PC-3 (cell line): Measurements from ENCODE around the gene MLEC. TPM values are rescaled to one million over a fixed set of nuclear protein-coding genes. Genes with fewer than 3 reads are reported as not detected.

Experiments
- ATAC-seq: fragments of 200-7000 bp; cut with Tn5 transposase; 2 replicates; pipeline ENCODE4 v1.9.1; 2020; ENCODE audit warnings: mild to moderate bottlenecking, moderate library complexity
- BruUV-seq: library from RNA; stranded (reverse); fragments of 400-500 nt; replicated peaks from 2 replicates; lab custom pipeline; 2021; lab: Mats Ljungman, UMichigan
- CTCF ChIA-PET: fragments of 300-600 bp; sonication (Branson Sonifier 250); formaldehyde crosslinking; loops from one replicate; lab custom pipeline; 2022; ENCODE audit warnings: antibody characterized with exemption; lab: Charles Lee
- POLR2A ChIA-PET: fragments of 300-600 bp; sonication (Branson Sonifier 250); formaldehyde crosslinking; loops from one replicate; lab custom pipeline; 2022; ENCODE audit warnings: antibody characterized with exemption; ENCODE audit not compliant: unreplicated experiment; lab: Charles Lee
- DNase-seq: peaks from one replicate; pipeline ENCODE4 v3.0.0-alpha.2; 2015
- H2AFZ ChIP-seq: fragments of 300-600 bp; sonication (generic); 2 replicates; pipeline ENCODE4 v1.6.0; 2016; ENCODE audit warnings: antibody characterized with exemption, low read length
- H3F3A ChIP-seq: fragments of 300-600 bp; sonication (generic); one replicate; pipeline ENCODE4 v1.6.0; 2017; ENCODE audit warnings: antibody characterized with exemption, low read length, control low read depth, mild to moderate bottlenecking; ENCODE audit not compliant: unreplicated experiment
- H3K27ac ChIP-seq: fragments of 300-600 bp; sonication (generic); 2 replicates; pipeline ENCODE4 v1.5.1; 2016; ENCODE audit warnings: mild to moderate bottlenecking, low read length
- H3K27me3 ChIP-seq: fragments of 300-600 bp; sonication (generic); 2 replicates; pipeline ENCODE4 v1.6.1; 2016; ENCODE audit warnings: low read length, mixed read lengths
- H3K36me3 ChIP-seq: fragments of 300-600 bp; sonication (generic); 2 replicates; pipeline ENCODE4 v1.6.1; 2016; ENCODE audit warnings: low read depth, mixed run types, low read length, mixed read lengths
- H3K4me1 ChIP-seq: fragments of 300-600 bp; sonication (generic); 2 replicates; pipeline ENCODE4 v1.5.1; 2016; ENCODE audit warnings: low read length; ENCODE audit not compliant: insufficient read depth
- H3K4me2 ChIP-seq: fragments of 300-600 bp; sonication (generic); 2 replicates; pipeline ENCODE4 v1.6.0; 2016; ENCODE audit warnings: low read length
- H3K4me3 ChIP-seq: fragments of 300-600 bp; sonication (generic); 2 replicates; pipeline ENCODE4 v1.5.1; 2016; ENCODE audit warnings: mild to moderate bottlenecking, low read length, mixed read lengths
- H3K79me2 ChIP-seq: fragments of 300-600 bp; sonication (generic); 2 replicates; pipeline ENCODE4 v1.6.1; 2017; ENCODE audit warnings: low read length, mixed read lengths
- H3K9ac ChIP-seq: fragments of 300-600 bp; sonication (generic); 2 replicates; pipeline ENCODE4 v1.6.0; 2016; ENCODE audit warnings: mild to moderate bottlenecking, low read length
- H3K9me2 ChIP-seq: fragments of 300-600 bp; sonication (generic); replicated peaks from 2 replicates; pipeline ENCODE4 v1.6.1; 2016; ENCODE audit warnings: mixed run types, low read length, mixed read lengths
- H3K9me3 ChIP-seq: fragments of 300-600 bp; sonication (generic); 2 replicates; pipeline ENCODE4 v1.6.1; 2016; ENCODE audit warnings: low read length, mixed read lengths
- H4K20me1 ChIP-seq: fragments of 300-600 bp; sonication (generic); 2 replicates; pipeline ENCODE4 v1.6.1; 2016; ENCODE audit warnings: low read length, mixed read lengths
- CTCF ChIP-seq: fragments of 300-600 bp; sonication (generic); conservative IDR thresholded peaks from 2 replicates; pipeline ENCODE4 v1.5.1; 2017; ENCODE audit warnings: antibody characterized with exemption, low read depth, mild to moderate bottlenecking, low read length
- EZH2 ChIP-seq: fragments of 300-600 bp; sonication (generic); IDR thresholded peaks from one replicate; pipeline ENCODE4 v1.6.1; 2017; ENCODE audit warnings: antibody characterized with exemption, mild to moderate bottlenecking, low read length; ENCODE audit not compliant: unreplicated experiment
- EZH2phosphoT487 ChIP-seq: fragments of 300-600 bp; sonication (generic); IDR thresholded peaks from 2 replicates; pipeline ENCODE4 v1.6.1; 2018; ENCODE audit warnings: mild to moderate bottlenecking, antibody characterized with exemption, low read length, borderline replicate concordance
- intact Hi-C: fragments of 100-400 bp; cut with micrococcal nuclease; formaldehyde crosslinking; loops from 2 replicates; pipeline ENCODE4 v1.9.0; 2023
- total RNA-seq: library from RNA; depleted of rRNA; stranded (reverse); fragments of >200 nt; gene quantifications from 2 replicates; pipeline ENCODE4 v1.2.3, GENCODE V29; 2014

The MLEC gene
- total RNA-seq, 1 experiment from 2014 or later, result 158 TPM

- Histone ChIP-seq H3K4me1 (no peaks in the 10 kb centered on the region), H3F3A (no peaks in the 10 kb centered on the region), H3K79me2 (no peaks in the 10 kb centered on the region), H3K9me2 (no peaks in the 10 kb centered on the region), H2AFZ (no peak overlapping the region), H3K27me3 (0 out of 2 replicates have a peak, but pooled peaks cover 3% of the 10 kb centered on the region), H3K4me2 (no peak overlapping the region), H3K9ac (no peak overlapping the region), H3K9me3 (no peaks in the 10 kb centered on the region), H3K36me3 (no peaks in the 10 kb centered on the region), H3K4me3 (no peak overlapping the region), H4K20me1 (no peaks in the 10 kb centered on the region), H3K27ac (no peak overlapping the region)
- intact Hi-C loops, result no loop called here
- ChIA-PET POLR2A (no interaction called here), CTCF (no interaction called here)
- no TSS peak for BruUV-seq
- TF ChIP-seq EZH2phosphoT487, result no peak
- no peak for TF ChIP-seq EZH2
- ATAC-seq, result no peak
- no peak for DNase-seq
Observed at GRCh38 chr12:120656008-120656407, 30.9 kb upstream of the MLEC start.

GRCh38 chr12:120658286-120659150 is 28.4 kb upstream of the MLEC start:
- Histone ChIP-seq H3K9me2 (no peaks in the 10 kb centered on the region), H3K4me2 (no peak overlapping the region), H4K20me1 (no peaks in the 10 kb centered on the region), H3K4me3 (no peak overlapping the region), H3K9me3 (no peaks in the 10 kb centered on the region), H2AFZ (no peak overlapping the region), H3K36me3 (no peaks in the 10 kb centered on the region), H3K9ac (no peak overlapping the region), H3K4me1 (no peaks in the 10 kb centered on the region), H3K27me3 (peaks cover 14% of the 10 kb centered on the region; the same call in 1 of the 2 replicates), H3K79me2 (no peaks in the 10 kb centered on the region), H3F3A (no peaks in the 10 kb centered on the region), H3K27ac (no peak overlapping the region)
- CTCF ChIA-PET, result no interaction called here
- BruUV-seq, result no TSS peak
- DNase-seq (no peak), ATAC-seq (no peak)
- no peak for TF ChIP-seq EZH2phosphoT487
- TF ChIP-seq CTCF, result no peak
- no peak for TF ChIP-seq EZH2
- intact Hi-C loops, result no loop called here
- POLR2A ChIA-PET, result interaction anchor here (0.5 kb wide), 2 partner anchors 295 to 766 kb away, joined by 3 to 8 read pairs; no protein-coding TSS in a partner anchor

GRCh38 chr12:120659151-120659525 is 27.8 kb upstream of the MLEC start:
- TF ChIP-seq EZH2 (no peak), CTCF (no peak), EZH2phosphoT487 (no peak)
- no peak overlapping the region for H3K27ac ChIP-seq
- intact Hi-C loops, result no loop called here
- no peaks in the 10 kb centered on the region for H3K9me2 ChIP-seq
- no TSS peak for BruUV-seq
- H3K79me2 ChIP-seq, result no peaks in the 10 kb centered on the region
- peaks cover 14% of the 10 kb centered on the region; the same call in 1 of the 2 replicates for H3K27me3 ChIP-seq
- POLR2A ChIA-PET, result no interaction called here
- no peak overlapping the region for H3K4me2 ChIP-seq
- CTCF ChIA-PET, result no interaction called here
- DNase-seq, result no peak
- H3F3A ChIP-seq, result no peaks in the 10 kb centered on the region
- no peaks in the 10 kb centered on the region for H3K4me1 ChIP-seq
- ATAC-seq, result no peak
- H4K20me1 ChIP-seq, result no peaks in the 10 kb centered on the region
- H3K9ac ChIP-seq, result no peak overlapping the region
- no peaks in the 10 kb centered on the region for H3K9me3 ChIP-seq
- no peak overlapping the region for H2AFZ ChIP-seq
- no peaks in the 10 kb centered on the region for H3K36me3 ChIP-seq
- no peak overlapping the region for H3K4me3 ChIP-seq
